MCF 10A (cell line): ENCODE data around the gene TAF15. TPM values are rescaled to one million over a fixed set of nuclear protein-coding genes. Genes with fewer than 3 reads are reported as not detected.

ENCODE experiments used
- BruUV-seq: library from RNA; stranded (reverse); fragments of 400-500 nt; replicated peaks from 2 replicates; lab custom pipeline; 2021; lab: Mats Ljungman, UMichigan
- CTCF ChIA-PET: fragments of 300-600 bp; sonication (Branson Sonifier 250); formaldehyde crosslinking; extraction: SDS; loops from one replicate; lab custom pipeline; 2021; ENCODE audit warnings: antibody characterized with exemption, inconsistent platforms; lab: Yijun Ruan, JAX
- POLR2A ChIA-PET: fragments of 300-600, 350-650 bp; sonication (Branson Sonifier 250); formaldehyde crosslinking; extraction: SDS; loops from one replicate; lab custom pipeline; 2020; ENCODE audit warnings: antibody characterized with exemption, inconsistent platforms; lab: Yijun Ruan, JAX
- DNase-seq: peaks from one replicate; pipeline ENCODE4 v3.0.0-alpha.2; 2018; ENCODE audit not compliant: unreplicated experiment
- H3K27ac Mint-ChIP-seq: one replicate; pipeline ENCODE4 v1.8.0; 2022; ENCODE audit warnings: mild to moderate bottlenecking, low read depth, mixed read lengths; ENCODE audit not compliant: unreplicated experiment
- H3K27me3 Mint-ChIP-seq: one replicate; pipeline ENCODE4 v1.8.0; 2022; ENCODE audit warnings: mixed read lengths; ENCODE audit not compliant: insufficient read depth, unreplicated experiment
- H3K36me3 Mint-ChIP-seq: one replicate; pipeline ENCODE4 v1.8.0; 2022; ENCODE audit warnings: mild to moderate bottlenecking, moderate library complexity, mixed read lengths; ENCODE audit not compliant: insufficient read depth, unreplicated experiment
- H3K4me1 Mint-ChIP-seq: one replicate; pipeline ENCODE4 v1.8.0; 2022; ENCODE audit warnings: mixed read lengths; ENCODE audit not compliant: insufficient read depth, unreplicated experiment
- H3K4me3 Mint-ChIP-seq: one replicate; pipeline ENCODE4 v1.8.0; 2022; ENCODE audit warnings: mild to moderate bottlenecking, moderate library complexity, mixed read lengths; ENCODE audit not compliant: unreplicated experiment
- H3K9me3 Mint-ChIP-seq: one replicate; pipeline ENCODE4 v1.8.0; 2022; ENCODE audit warnings: mixed read lengths; ENCODE audit not compliant: unreplicated experiment
- intact Hi-C: fragments of 100-400 bp; cut with micrococcal nuclease; formaldehyde crosslinking; loops from 2 replicates; pipeline ENCODE4 v1.14.1; 2022
- total RNA-seq: library from RNA; stranded (reverse); gene quantifications from 2 replicates; pipeline ENCODE4 v1.2.3, GENCODE V29; 2022
- TF ChIP-seq, protein P1 (sequence below): fragments of 200-600 bp; IDR thresholded peaks from one replicate; pipeline ENCODE4 v1.8.0; 2022; ENCODE audit warnings: antibody characterized with exemption, mild to moderate bottlenecking; ENCODE audit not compliant: unreplicated experiment

Gene TAF15
- total RNA-seq, 1 experiment from 2014 or later = 337 TPM

DNA sequence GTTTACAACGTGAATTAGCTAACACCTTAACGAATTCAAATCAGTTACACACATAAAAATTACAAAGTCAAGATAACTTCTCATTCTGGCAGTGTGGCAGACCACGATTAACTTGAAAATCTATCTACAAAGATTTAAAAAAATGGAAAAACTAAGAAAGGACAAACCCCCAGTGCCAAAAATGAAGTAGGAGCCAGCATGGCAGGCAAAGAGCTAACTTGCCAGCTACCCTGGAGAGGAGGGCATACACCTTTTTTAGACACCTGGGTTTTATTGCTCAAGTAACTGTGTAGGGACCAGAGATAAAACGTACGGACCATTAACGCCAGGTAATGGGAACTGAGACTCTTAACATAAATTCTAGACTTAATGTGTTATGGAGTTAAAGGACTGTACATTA lies 2.5 kb downstream of the TAF15 start:
- ChIA-PET POLR2A (interaction anchor here (0.7 to 10.7 kb wide), 4 partner anchors 7 to 94 kb away, joined by 3 to 489 read pairs (median 86); partner anchors contain the start of gene MMP28), CTCF (interaction anchor here (10.8 kb wide), 1 partner anchor 43 kb away, joined by 684 read pairs; the partner anchor contains the start of gene C17orf50)
- Mint-ChIP-seq H3K4me3 (no peak overlapping the region), H3K36me3 (peaks cover 42% of the 10 kb centered on the region), H3K4me1 (peaks cover 29% of the 10 kb centered on the region), H3K9me3 (no peaks in the 10 kb centered on the region), H3K27ac (no peak overlapping the region), H3K27me3 (no peaks in the 10 kb centered on the region)
- BruUV-seq = no TSS peak
- TF ChIP-seq, protein P1, sequence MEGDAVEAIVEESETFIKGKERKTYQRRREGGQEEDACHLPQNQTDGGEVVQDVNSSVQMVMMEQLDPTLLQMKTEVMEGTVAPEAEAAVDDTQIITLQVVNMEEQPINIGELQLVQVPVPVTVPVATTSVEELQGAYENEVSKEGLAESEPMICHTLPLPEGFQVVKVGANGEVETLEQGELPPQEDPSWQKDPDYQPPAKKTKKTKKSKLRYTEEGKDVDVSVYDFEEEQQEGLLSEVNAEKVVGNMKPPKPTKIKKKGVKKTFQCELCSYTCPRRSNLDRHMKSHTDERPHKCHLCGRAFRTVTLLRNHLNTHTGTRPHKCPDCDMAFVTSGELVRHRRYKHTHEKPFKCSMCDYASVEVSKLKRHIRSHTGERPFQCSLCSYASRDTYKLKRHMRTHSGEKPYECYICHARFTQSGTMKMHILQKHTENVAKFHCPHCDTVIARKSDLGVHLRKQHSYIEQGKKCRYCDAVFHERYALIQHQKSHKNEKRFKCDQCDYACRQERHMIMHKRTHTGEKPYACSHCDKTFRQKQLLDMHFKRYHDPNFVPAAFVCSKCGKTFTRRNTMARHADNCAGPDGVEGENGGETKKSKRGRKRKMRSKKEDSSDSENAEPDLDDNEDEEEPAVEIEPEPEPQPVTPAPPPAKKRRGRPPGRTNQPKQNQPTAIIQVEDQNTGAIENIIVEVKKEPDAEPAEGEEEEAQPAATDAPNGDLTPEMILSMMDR = no peak
- DNase-seq = no peak
- intact Hi-C loops = no loop called here

DNA sequence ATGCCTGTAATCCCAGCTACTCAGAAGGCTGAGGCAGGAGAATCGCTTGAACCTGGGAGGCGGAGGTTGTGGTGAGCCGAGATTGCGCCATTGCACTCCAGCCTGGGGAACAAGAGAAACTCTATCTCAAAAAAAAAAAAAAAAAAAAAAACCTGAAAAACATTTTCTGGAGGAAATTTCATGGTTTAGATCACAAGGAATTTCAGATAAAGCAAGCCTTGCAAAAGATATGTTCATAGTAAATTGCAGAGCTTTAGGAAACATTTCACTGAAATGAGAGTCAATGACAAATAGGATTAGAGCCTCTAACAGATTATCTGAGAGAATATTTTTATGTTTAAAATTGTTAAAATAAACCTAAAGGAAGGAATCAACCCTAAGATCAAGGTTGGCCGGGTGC lies 3.2 kb downstream of the TAF15 start:
- Mint-ChIP-seq H3K4me3 (no peak overlapping the region), H3K27me3 (no peaks in the 10 kb centered on the region), H3K9me3 (no peaks in the 10 kb centered on the region), H3K36me3 (peaks cover 45% of the 10 kb centered on the region), H3K27ac (no peak overlapping the region), H3K4me1 (peaks cover 22% of the 10 kb centered on the region)
- no TSS peak for BruUV-seq
- TF ChIP-seq, protein P1 = no peak
- ChIA-PET CTCF (interaction anchor here (1.7 to 10.8 kb wide), 2 partner anchors 7 to 44 kb away, joined by 7 to 684 read pairs; partner anchors contain the start of gene C17orf50), POLR2A (interaction anchor here (1.0 to 10.7 kb wide), 4 partner anchors 7 to 36 kb away, joined by 3 to 489 read pairs (median 86); partner anchors contain the start of gene MMP28)
- no peak for DNase-seq
- intact Hi-C loops = no loop called here

DNA sequence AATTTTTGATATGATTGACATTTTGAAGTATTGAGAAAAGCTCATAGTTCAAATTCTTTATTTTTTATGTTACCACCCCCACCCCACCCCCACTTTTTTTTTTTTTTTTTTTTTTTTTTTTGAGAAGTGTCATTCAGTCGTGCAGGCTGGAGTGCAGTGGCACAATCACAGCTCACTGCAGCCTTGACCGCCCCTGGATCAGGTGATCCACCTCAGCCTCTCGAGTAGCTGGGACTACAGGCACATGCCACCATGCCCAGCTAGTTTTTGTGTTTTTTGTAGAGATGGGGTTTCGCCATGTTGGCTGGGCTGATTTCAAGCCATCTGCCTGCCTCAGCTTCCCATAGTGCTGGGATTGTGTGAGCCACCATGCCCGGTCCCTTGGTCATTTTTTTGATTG lies 7.4 kb downstream of the TAF15 start:
- Mint-ChIP-seq H3K4me3 (no peak overlapping the region), H3K4me1 (peaks cover 8% of the 10 kb centered on the region), H3K27me3 (no peaks in the 10 kb centered on the region), H3K36me3 (peaks cover 76% of the 10 kb centered on the region), H3K9me3 (no peaks in the 10 kb centered on the region), H3K27ac (no peak overlapping the region)
- no TSS peak for BruUV-seq
- TF ChIP-seq, protein P1 = no peak
- POLR2A ChIA-PET = interaction anchor here (0.6 to 1.8 kb wide), 5 partner anchors 7 to 729 kb away, joined by 3 to 5 read pairs (median 3); no protein-coding TSS in a partner anchor
- CTCF ChIA-PET = interaction anchor here (0.6 to 3.2 kb wide), 5 partner anchors 8 to 178 kb away, joined by 3 to 20 read pairs (median 9); no protein-coding TSS in a partner anchor
- no peak for DNase-seq
- intact Hi-C loops = no loop called here

DNA sequence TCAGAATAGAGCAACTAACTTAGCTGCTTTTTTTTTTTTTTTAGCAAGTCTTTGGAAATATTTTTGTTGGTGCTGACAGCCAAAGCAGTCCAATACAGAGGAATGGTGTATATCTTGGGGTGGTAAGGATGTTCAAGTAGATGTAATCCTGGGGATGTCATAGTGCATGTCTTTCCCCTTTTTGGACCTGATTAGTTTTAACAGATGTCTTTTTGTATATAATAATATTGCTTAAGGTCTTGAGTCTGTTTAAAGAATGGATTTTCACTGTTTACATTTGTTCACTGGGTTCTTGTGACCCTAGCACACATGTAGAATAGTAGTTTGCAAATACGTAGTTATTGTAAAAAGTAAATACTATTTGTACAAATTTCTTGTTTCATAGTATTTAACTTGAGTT lies 7.9 kb downstream of the TAF15 start:
- ChIA-PET POLR2A (interaction anchor here (0.6 to 4.3 kb wide), 5 partner anchors 7 to 729 kb away, joined by 3 to 56 read pairs (median 3); partner anchors contain the start of gene TAF15), CTCF (interaction anchor here (2.0 to 3.2 kb wide), 3 partner anchors 9 to 54 kb away, joined by 9 to 20 read pairs (median 9); no protein-coding TSS in a partner anchor)
- intact Hi-C loops = no loop called here
- DNase-seq = no peak
- Mint-ChIP-seq H3K27ac (no peak overlapping the region), H3K9me3 (no peaks in the 10 kb centered on the region), H3K27me3 (no peaks in the 10 kb centered on the region), H3K4me3 (no peak overlapping the region), H3K4me1 (peaks cover 8% of the 10 kb centered on the region), H3K36me3 (peaks cover 76% of the 10 kb centered on the region)
- no TSS peak for BruUV-seq
- TF ChIP-seq, protein P1 = no peak
